ENCODE data around the gene CFAP99.

DNA sequence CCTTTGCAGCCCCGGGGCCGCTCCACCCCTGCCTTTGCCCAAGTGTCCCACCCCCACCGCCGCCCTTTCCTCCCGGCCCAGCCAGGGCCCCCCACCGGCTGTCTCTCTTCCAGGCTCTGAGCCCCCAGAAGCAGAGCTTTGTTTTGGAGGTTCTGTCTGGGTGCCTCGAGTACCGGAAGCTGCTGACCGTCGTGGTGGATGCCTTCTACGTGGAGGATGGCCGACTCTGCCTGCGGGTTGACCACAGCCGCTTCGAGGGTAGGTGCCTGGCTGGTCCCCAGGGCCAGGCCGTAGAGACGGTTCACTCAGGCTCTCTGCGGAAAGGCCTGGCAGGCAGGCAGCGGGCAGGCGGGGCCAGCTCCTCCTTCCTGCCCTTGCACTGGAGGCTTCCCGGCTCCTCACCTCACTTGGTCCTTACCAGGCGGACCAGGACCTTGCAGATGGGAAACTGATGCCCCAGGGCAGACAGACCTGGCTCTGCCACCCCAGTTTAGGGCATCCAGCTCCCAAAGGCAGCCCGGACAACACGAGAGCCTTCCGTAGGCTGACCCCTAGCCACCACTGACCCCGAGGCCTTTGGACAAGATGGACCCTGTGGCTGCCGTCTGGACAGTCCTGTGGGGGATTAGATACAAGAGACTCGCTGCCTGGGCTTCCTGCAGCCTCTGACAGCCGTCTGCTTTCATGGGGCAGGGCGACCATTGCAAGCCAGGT lies 18.2 kb downstream of the CFAP99 start:
- TF ChIP-seq, protein P1, sequence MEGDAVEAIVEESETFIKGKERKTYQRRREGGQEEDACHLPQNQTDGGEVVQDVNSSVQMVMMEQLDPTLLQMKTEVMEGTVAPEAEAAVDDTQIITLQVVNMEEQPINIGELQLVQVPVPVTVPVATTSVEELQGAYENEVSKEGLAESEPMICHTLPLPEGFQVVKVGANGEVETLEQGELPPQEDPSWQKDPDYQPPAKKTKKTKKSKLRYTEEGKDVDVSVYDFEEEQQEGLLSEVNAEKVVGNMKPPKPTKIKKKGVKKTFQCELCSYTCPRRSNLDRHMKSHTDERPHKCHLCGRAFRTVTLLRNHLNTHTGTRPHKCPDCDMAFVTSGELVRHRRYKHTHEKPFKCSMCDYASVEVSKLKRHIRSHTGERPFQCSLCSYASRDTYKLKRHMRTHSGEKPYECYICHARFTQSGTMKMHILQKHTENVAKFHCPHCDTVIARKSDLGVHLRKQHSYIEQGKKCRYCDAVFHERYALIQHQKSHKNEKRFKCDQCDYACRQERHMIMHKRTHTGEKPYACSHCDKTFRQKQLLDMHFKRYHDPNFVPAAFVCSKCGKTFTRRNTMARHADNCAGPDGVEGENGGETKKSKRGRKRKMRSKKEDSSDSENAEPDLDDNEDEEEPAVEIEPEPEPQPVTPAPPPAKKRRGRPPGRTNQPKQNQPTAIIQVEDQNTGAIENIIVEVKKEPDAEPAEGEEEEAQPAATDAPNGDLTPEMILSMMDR (IDR thresholded peaks at IDR 0.05) = no peak
- no peak for TF ChIP-seq POLR2A (IDR thresholded peaks at IDR 0.05)
